HG02642 (cell line): Measurements from ENCODE around the gene PPFIBP1.
"Not testable (repeated sequence)": the region's sequence is repeated elsewhere in the genome, so short reads cannot be mapped to it uniquely, and the experiment has no call there.

Experiments
- ATAC-seq: cut with Tn5 transposase; IDR thresholded peaks from one replicate; pipeline ENCODE4 v1.9.1; 2021; ENCODE audit warnings: mild to moderate bottlenecking; ENCODE audit not compliant: unreplicated experiment, poor library complexity

PPFIBP1 gene

GRCh38 chr12:27616356-27617142 lies 92.5 kb downstream of the PPFIBP1 start:
- ATAC-seq: no peak

- ATAC-seq: no peak
Measured at GRCh38 chr12:27618836-27619235, 94.8 kb downstream of the PPFIBP1 start.

GRCh38 chr12:27619308-27619707 lies 95.3 kb downstream of the PPFIBP1 start:
- no peak for ATAC-seq

- no peak for ATAC-seq
Measured at GRCh38 chr12:27620121-27620520, 96.1 kb downstream of the PPFIBP1 start.

GRCh38 chr12:27622436-27623195 lies 98.6 kb downstream of the PPFIBP1 start:
- ATAC-seq: no peak

- ATAC-seq: no peak
Measured at GRCh38 chr12:27623645-27624044, 99.6 kb downstream of the PPFIBP1 start.

- ATAC-seq: no peak
Measured at GRCh38 chr12:27624586-27624985, 100.6 kb downstream of the PPFIBP1 start.

- no peak for ATAC-seq
Measured at GRCh38 chr12:27627123-27627852, 103.3 kb downstream of the PPFIBP1 start.

- ATAC-seq: not testable (repeated sequence)
Measured at GRCh38 chr12:27627853-27628469, 104.0 kb downstream of the PPFIBP1 start.

GRCh38 chr12:27630219-27630618 lies 106.2 kb downstream of the PPFIBP1 start:
- not testable (repeated sequence) for ATAC-seq

GRCh38 chr12:27631365-27631764 lies 107.4 kb downstream of the PPFIBP1 start:
- no peak for ATAC-seq

- ATAC-seq: no peak
Measured at GRCh38 chr12:27631813-27632491, 107.9 kb downstream of the PPFIBP1 start.

GRCh38 chr12:27635349-27635972 lies 111.5 kb downstream of the PPFIBP1 start:
- no peak for ATAC-seq

GRCh38 chr12:27636569-27636968 lies 112.6 kb downstream of the PPFIBP1 start:
- ATAC-seq: not testable (repeated sequence)

- ATAC-seq: no peak
Measured at GRCh38 chr12:27637524-27637923, 113.5 kb downstream of the PPFIBP1 start.

GRCh38 chr12:27639265-27639664 lies 115.3 kb downstream of the PPFIBP1 start:
- ATAC-seq: no peak

GRCh38 chr12:27640566-27641200 lies 116.7 kb downstream of the PPFIBP1 start:
- ATAC-seq: not testable (repeated sequence)

GRCh38 chr12:27642361-27642760 lies 118.4 kb downstream of the PPFIBP1 start:
- not testable (repeated sequence) for ATAC-seq

- ATAC-seq: not testable (repeated sequence)
Measured at GRCh38 chr12:27642892-27643291, 118.9 kb downstream of the PPFIBP1 start.
